H1 (cell line): ENCODE measurements around the gene RAB11FIP3. TPM values are rescaled to one million over a fixed set of nuclear protein-coding genes. Genes with fewer than 3 reads are reported as not detected.

Experiments used
- CTBP2 ChIP-seq: IDR thresholded peaks from 2 replicates; pipeline ENCODE4 v1.7.0; 2011; ENCODE audit warnings: borderline replicate concordance, mild to moderate bottlenecking, moderate library complexity, mixed read lengths, low read length; ENCODE audit not compliant: insufficient read depth, insufficient read length
- JUND ChIP-seq: IDR thresholded peaks from 2 replicates; pipeline ENCODE4 v1.6.1; 2011; ENCODE audit warnings: mild to moderate bottlenecking, improper control_type of control experiment, low read length
- KDM4A ChIP-seq: IDR thresholded peaks from one replicate; pipeline ENCODE4 v1.7.1; 2012; ENCODE audit warnings: low read depth, mild to moderate bottlenecking, moderate library complexity, low read length, inconsistent platforms; ENCODE audit not compliant: severe bottlenecking
- SAP30 ChIP-seq: fragments of 300-600 bp; sonication (generic); IDR thresholded peaks from 2 replicates; pipeline ENCODE4 v1.7.1; 2012; ENCODE audit warnings: low read length, moderate library complexity, mild to moderate bottlenecking, inconsistent platforms; ENCODE audit not compliant: insufficient read depth, insufficient replicate concordance
- YY1 ChIP-seq: IDR thresholded peaks from 2 replicates; pipeline ENCODE4 v1.6.1; 2011; ENCODE audit warnings: low read depth, mild to moderate bottlenecking, low read length
- polyA plus RNA-seq, 7 experiments: library from polyadenylated mRNA; depleted of rRNA in 3 of 7; stranded (reverse) in 5 of 7; unstranded in 2 of 7; fragments of >200 nt in 5 of 7; fragments of 200-250 nt in 2 of 7; gene quantifications; 1 replicate in 5 of 7; 2 replicates in 1 of 7; 4 replicates in 1 of 7; pipeline versions ENCODE4 v1.2.1 to v1.2.3, GENCODE V29; 2011 to 2013; ENCODE audit warnings: missing spikeins in 2 of 7, mixed read lengths in 2 of 7
- total RNA-seq: library from RNA; stranded (reverse); fragmentation: NEBNext Ultra II Directional; extraction: Animal tissue kit (Norgen Biotek cat#: 25700); gene quantifications from 2 replicates; pipeline ENCODE4 v1.2.1, GENCODE V29; 2021
- TF ChIP-seq, protein P1 (sequence below): IDR thresholded peaks from 2 replicates; pipeline ENCODE4 v1.6.1; 2011; ENCODE audit warnings: low read length, improper control_type of control experiment

Gene RAB11FIP3
- total and polyA plus RNA-seq, 2 of the 8 experiments (the other 6 are each of a cell fraction or from before 2014, with no cell fraction given) = 9.3 to 35.2 TPM

DNA sequence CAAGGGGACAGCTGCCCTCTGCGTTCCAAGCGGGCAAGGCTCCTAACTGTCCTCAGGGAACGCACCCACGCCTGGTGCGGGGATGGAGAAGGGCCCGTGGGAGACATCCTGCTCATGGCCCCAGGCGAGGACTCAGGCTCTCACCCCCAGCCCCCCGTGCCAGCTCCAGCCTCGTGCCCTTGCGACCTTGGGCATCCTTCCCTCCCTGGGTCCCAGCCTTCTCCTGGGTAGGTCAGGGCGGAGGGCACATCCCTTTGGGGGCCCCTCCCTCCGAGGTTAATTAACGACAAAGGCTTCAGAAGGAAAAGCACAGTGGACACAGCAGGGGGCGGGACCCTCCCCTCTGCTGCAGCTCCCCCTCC lies 46.6 kb upstream of the RAB11FIP3 start (continued):
- TF ChIP-seq YY1 (no peak), JUND (no peak), SAP30 (no peak), CTBP2 (no peak), KDM4A (no peak)
- TF ChIP-seq, protein P1, sequence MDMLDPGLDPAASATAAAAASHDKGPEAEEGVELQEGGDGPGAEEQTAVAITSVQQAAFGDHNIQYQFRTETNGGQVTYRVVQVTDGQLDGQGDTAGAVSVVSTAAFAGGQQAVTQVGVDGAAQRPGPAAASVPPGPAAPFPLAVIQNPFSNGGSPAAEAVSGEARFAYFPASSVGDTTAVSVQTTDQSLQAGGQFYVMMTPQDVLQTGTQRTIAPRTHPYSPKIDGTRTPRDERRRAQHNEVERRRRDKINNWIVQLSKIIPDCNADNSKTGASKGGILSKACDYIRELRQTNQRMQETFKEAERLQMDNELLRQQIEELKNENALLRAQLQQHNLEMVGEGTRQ = no peak
- TF ChIP-seq, all 59 proteins: peak for 0
